GM03348 (cell line): ENCODE measurements around the gene RLN3.
"Not testable (repeated sequence)": the region's sequence is repeated elsewhere in the genome, so short reads cannot be mapped to it uniquely, and the experiment has no call there.

Experiments used
- DNase-seq: peaks from one replicate; pipeline ENCODE4 v3.0.0; 2012; ENCODE audit warnings: low spot score

The RLN3 gene

DNA sequence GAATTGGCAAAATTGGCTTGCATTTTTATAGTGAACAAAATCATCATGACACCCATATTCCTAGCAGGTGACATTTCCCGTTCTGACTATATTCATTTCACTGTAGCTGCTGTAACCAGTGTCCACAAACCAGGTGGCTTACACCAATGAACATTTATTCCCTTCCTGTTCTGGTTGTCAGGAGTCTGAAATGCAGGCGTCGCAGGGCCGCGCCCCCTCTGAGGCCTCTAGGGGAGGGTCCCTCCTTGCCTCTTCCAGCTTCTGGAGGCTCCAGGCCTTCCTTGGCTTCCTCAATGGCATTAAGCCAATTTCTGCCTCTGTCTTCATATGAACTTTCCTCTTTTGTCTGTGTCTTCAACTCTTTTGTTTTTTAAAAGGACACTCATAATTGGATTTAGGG lies 6.5 kb upstream of the RLN3 start:
- no peak for DNase-seq

DNA sequence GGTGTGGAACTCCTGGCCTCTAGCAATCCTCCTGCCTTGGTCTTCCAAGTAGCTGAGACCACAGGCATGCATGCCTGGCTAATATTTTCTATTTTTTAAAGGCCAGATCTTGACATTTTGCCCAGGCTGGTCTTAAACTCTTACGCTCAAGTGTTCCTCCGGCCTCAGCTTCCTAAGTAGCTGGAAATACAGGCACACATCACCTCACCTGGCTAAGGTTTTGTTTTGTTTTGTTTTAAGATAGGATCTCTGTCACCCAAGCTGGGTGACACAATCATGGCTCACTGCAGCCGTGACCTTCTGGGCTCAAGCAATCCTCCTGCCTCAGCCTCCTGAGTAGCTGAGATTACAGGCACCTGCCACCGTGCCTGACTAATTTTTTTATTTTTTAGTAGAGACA lies 5.5 kb upstream of the RLN3 start:
- DNase-seq: no peak

DNA sequence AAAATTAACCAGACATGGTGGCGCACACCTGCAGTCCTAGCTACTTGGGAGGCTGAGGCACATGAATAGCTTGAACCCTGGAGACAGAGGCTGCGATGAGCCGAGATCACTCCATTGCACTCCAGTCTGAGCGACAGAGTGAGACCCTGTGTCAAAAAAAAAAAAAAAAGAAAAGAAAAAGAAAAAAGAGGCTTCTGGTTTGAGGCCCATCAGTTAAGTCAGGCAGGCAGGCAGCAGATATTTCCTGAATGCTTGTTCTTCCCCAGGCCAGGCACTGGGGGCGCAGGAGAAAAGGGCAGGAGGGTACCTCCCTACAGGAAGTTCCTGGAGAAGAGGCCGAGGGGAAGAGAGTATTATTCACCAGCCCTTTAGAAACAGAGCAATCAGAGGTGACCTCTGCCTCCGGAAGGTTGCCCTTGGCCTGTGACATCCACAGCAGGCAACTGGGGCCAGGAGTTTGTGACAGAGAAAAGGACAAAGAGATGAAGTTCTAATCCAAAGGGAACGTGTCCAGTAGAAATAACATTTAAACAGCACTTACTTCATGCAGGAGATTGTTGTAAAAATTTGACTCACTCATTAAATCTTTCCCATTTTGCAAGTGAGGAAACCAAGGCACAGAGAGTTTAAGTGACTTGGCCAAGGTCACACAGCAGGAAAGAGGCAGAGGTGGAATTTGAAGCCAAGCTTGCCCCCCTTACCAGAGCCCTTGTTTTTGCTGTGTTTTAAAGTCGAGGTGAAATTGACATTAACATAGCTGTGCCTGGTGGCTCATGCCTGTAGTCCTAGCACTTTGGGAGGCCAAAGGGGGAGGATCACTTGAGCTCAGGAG lies 4.3 kb upstream of the RLN3 start:
- peak; percentile 50 for DNase-seq

DNA sequence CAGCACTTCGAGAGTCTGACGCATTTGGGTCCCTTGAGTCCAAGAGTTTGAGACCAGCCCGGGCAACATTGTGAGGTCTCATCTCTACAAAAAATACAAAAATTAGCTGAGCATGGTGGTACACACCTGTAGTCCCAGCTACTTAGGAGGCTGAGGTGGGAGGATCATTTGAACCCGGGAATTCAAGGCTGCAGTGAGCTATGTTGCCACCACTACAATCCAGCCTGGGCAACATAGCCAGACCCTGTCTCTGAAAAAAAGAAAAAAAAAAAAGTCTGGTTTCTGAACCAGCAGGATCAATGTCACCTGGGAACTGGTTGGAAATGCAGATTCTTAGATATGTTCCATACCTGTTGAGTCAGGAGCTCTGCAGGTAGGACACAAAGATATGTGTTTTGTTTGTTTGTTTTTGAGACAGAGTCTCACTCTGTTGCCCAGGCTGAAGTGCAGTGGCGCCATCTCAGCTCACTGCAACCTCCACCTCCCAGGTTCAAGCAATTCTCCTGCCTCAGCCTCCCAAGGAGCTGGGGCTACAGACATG lies 1.2 kb upstream of the RLN3 start:
- not testable (repeated sequence) for DNase-seq

DNA sequence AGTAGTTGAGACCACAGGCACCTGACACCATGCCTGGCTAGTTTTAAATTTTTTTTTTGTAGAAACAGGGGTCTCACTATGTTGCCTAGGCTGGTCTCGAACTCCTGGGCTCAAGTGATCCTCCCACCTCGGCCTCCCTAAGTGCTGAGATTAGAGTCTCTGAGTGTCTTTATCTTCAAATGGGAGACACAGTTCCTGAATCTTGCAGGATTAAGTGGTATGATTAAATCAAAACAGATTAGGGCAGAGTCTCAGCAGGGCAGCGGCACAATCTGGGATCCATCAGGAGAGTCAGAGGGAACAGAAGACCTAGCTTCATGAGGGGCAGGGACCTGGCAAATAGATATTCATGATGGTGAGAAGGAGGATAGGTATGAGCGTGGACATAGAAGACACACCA lies 953 bp downstream of the RLN3 start:
- DNase-seq: no peak

DNA sequence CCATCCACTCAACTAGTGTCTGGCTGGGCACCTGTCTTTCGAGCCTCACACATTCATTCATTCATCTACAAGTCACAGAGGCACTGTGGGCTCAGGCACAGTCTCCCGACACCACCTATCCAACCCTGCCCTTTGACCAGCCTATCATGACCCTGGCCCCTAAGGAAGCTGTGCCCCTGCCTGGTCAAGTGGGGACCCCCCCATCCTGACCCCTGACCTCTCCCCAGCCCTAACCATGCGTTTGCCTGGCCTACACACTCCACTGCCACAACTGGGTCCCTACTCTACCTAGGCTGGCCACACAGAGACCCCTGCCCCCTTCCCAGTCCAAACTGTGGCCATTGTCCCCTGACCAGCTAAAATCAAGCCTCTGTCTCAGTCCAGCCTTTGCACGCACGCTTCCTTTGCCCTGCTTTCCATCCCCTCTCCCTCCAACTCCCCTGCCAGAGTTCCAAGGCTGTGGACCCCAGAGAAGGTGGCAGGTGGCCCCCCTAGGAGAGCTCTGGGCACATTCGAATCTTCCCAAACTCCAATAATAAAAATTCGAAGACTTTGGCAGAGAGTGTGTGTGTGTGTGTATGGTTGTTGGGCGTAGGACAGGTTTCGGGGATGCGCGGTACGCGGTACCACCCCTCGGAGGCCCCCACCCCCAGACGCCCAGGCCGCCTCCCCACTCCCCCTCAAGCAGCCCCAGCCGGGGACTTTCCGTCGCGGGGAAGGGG lies 3.2 kb downstream of the RLN3 start:
- no peak for DNase-seq

DNA sequence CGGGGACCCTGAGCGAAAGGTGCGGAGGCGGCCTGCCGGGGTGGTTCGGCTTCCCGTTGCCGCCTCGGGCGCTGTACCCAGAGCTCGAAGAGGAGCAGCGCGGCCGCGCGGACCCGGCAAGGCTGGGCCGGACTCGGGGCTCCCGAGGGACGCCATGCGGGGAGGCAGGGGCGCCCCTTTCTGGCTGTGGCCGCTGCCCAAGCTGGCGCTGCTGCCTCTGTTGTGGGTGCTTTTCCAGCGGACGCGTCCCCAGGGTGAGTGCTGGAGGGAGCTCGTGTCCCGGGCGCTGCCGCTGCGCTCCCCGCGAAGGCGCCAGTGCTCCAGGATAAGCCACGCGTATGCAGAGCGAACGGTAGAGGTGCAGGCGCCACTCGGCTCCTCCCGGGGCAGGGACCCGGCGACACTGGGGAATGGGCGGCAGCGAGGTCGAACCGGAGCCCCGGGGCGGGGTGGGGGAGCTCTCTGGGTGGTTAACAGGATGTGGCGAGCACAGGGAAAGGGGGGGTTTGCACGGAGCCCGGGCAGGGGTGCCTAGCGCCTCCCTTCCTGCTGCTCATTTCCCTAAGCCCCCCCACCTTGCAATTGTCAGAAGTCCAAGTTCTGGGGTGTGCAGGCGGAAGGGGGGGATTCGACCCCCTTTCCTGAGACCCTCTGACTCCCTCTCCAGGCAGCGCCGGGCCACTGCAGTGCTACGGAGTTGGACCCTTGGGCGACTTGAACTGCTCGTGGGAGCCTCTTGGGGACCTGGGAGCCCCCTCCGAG lies 4.0 kb downstream of the RLN3 start, which contains the start of gene IL27RA:
Gene IL27RA (plus strand): TSS at position 44 of the 762 bp plus-strand sequence. CDS start 111 bp downstream, at position 155.
- peak; percentile 58 for DNase-seq

DNA sequence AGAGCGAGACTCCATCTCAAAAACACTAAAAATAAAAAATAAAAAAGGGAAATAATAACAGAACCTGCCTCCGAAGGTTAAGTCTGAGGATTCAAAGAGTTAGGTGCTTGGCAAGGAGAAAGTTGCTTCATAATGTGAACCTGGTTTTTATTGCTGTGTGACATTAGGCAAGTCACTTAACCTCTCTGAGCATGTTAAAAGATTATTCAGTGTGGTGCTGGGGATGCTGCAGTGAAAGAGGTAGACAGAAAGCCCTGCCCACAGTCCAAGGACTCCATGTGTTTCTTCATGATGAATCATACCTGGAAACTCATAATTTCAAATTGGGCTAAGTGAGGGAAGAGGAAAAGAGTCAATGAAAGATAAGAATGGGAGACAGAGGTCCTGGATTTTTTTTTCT lies 6.0 kb downstream of the RLN3 start:
- DNase-seq: no peak

DNA sequence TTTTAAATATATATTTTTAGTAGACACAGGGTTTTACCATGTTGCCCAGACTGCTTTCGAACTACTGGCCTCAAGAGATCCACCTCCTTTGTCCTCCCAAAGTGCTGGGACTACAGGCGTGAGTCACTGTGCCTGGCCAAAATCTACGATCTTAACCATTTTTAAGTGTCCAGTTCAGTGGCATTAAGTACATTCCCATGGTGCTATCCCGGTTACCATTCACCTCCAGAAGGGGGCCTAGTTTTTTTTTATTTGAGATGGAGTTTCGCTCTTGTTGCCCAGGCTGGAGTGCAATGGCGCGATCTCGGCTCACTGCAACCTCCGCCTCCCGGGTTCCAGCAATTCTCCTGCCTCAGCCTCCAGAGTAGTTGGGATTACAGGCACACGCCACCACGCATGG lies 7.2 kb downstream of the RLN3 start:
- DNase-seq: not testable (repeated sequence)

DNA sequence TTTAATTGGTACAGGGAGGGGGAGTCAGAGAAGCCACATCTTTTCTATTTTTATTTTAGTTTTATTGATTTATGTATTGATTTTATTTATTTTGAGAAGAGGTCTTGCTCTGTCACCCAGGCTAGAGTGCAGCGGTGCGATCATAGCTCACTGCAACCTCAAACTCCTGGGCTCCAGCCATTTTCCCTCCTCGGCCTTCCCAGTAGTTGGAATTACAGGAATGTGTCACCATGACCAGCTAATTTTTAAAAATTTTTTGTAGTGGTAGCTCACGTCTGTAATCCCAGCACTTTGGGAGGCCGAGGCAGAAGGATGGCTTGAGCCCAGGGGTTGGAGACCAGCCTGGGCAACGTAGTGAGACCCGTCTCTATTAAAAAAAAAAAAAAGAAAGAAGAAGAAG lies 7.8 kb downstream of the RLN3 start:
- DNase-seq: no peak

DNA sequence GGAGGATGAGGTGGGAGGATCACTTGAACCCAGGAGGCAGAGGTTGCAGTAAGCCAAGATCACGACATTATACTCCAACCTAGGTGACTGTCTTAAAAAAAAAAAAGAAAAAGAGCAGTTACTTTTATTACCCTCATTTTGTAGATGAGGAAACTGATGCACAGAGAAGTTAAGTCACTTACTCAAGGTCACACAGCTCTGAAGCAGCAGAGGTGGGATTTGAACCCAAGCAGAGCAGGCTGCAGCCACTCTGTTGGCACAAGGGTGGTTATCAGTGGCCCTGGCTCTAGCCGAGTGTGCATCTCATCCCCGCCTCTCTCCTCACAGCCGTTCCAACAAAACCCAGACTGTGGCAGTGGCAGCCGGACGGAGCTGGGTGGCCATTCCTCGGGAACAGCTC lies 11.2 kb downstream of the RLN3 start:
- DNase-seq: no peak

DNA sequence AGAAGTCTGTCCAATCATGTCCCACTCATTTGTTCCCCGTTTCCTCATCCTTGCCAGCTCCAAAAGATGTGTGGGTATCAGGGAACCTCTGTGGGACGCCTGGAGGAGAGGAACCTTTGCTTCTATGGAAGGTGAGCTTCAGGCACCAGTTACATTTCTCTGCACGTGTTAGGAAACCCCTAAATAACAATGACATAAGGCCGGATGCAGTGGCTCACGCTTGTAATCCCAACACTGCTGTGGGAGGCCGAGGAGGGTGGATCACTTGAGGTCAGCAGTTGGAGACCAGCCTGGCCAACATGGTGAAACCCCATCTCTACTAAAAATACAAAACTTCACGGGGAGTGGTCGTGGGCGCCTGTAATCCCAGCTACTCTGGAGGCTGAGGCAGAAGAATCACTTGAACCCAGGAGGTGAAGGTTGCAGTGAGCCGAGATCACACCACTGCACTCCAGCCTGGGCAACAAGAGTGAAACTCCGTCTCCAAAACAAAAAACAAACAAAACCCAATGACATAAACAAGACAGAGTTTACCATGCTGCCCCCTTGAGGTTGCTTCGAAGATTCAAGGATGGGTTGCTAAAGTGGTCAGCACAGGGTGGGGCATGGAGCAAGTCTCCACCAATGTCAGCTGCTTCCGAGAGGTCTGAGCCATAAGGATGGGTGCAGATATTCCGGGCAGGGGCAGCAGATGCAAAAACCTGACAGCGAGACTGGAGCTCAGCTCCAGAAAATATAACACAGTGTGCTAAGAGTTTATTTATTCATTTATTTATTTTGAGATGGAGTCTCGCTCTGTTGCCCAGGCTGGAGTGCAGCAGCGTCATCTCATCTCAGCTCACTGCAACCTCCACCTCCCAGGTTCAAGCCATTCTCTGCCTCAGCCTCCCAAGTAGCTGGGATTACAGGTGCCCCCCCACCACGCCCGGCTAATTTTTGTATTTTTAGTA lies 15.0 kb downstream of the RLN3 start:
- peak; percentile 70 for DNase-seq

DNA sequence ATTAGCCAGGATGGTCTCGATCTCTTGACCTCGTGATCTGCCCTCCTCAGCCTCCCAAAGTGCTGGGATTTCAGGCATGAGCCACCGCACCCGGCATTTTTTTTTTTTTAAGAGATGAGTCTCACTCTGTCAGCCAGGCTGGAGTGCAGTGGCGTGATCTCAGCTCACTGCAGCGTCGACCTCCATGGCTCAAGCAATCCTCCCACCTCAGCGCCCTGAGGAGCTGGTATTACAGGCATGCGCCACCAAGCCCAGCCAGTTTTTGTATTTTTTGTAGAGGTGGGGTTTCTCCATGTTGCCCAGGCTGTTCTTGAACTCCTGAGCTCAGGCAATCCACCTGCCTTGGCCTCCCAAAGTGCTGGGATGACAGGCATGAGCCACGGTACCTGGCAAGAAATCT lies 19.9 kb downstream of the RLN3 start:
- DNase-seq: not testable (repeated sequence)

DNA sequence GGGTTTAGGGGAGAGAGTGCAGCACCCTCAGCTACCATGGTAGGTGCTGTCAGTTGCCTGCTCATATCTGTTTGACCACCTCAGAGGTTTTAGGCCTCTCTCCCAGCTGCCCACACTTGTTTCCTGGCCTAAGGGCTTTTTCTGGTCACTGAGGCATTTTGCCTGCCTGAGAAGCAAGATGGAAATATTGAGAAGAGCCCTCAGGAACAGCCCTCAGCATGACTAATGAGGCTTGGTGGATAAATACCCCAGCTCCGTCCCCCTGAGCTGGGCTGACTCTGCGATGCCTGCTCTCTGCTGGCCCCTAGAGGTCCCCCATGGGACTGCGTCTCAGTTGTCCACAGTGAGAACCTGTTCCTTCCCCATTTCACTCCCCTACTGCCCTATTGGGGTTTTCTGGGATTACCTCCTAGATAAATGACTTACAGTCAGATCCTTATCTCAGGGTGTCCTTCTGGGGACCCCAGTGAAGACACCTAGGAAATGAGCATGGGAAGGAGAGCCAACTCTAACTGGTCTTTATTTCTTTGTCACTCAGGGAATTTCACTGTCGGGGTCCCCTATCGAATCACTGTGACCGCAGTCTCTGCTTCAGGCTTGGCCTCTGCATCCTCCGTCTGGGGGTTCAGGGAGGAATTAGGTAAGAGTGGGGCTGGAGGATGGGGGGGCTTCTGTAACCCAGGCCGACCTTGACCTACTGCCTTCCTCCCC lies 20.6 kb downstream of the RLN3 start:
- DNase-seq: peak; percentile 60

DNA sequence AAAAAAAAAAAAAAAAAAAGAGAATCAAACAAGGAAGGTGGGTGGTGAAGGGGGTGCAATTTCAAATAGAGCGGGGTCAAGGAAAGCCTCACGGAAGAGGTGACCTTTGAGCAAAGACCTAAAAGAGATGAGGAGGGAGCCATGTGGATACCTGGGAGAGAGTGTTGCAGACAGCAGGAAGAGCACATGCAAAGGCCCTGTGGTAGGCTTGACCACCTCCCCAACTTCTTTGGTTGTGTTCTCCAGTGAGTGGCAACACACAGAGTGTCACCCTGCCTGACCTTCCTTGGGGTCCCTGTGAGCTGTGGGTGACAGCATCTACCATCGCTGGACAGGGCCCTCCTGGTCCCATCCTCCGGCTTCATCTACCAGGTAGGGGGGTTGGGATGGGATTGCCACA lies 22.6 kb downstream of the RLN3 start:
- DNase-seq: no peak

DNA sequence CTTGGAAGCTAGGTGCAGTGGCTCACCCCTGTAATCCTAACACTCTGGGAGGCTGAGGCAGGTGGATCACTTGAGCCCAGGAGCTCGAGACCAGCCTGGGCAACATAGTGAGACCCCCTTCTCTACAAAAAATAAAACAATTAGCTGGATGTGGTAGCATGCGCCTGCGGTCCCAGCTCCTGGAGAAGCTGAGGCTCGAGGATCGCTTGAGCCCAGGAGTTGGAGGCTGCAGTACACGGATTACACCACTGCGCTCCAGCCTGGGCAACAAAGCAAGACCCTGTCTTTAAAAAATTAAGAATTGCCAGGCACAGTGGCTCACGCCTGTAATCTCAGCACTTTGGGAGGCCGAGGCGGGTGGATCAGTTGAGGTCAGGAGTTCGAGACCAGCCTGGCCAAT lies 23.0 kb downstream of the RLN3 start:
- not testable (repeated sequence) for DNase-seq

DNA sequence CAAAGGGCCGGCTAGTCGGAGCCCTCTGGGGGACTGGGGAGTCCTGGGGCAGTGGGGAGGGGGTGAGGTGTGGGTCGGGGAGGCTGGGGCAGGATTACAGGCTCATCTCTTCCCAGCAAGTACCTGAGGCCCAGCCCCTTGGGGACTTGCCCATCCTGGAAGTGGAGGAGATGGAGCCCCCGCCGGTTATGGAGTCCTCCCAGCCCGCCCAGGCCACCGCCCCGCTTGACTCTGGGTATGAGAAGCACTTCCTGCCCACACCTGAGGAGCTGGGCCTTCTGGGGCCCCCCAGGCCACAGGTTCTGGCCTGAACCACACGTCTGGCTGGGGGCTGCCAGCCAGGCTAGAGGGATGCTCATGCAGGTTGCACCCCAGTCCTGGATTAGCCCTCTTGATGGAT lies 24.0 kb downstream of the RLN3 start:
- DNase-seq: no peak

DNA sequence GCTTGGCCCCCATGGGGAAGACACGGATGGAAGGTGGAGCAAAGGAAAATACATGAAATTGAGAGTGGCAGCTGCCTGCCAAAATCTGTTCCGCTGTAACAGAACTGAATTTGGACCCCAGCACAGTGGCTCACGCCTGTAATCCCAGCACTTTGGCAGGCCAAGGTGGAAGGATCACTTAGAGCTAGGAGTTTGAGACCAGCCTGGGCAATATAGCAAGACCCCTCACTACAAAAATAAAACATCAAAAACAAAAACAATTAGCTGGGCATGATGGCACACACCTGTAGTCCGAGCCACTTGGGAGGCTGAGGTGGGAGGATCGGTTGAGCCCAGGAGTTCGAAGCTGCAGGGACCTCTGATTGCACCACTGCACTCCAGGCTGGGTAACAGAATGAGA lies 24.5 kb downstream of the RLN3 start:
- DNase-seq: no peak

DNA sequence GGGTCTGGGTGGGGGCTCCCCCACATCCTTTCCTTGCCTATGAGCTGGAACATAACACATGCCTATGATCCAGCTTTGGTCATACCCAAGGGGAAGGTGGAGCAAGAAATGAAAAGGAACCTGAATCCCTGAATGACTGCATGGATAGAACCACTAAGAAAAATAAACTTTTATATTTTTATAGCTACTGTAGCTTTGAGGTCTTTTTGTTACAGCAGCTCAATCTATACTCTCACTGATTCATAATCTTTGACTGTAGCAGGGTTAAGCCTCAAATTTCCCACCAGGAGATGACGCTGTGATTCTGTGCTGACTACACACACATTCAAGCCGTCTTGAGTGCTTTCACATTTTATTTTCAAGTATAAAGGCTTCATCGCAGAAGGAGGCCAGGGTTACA lies 25.1 kb downstream of the RLN3 start:
- no peak for DNase-seq

DNA sequence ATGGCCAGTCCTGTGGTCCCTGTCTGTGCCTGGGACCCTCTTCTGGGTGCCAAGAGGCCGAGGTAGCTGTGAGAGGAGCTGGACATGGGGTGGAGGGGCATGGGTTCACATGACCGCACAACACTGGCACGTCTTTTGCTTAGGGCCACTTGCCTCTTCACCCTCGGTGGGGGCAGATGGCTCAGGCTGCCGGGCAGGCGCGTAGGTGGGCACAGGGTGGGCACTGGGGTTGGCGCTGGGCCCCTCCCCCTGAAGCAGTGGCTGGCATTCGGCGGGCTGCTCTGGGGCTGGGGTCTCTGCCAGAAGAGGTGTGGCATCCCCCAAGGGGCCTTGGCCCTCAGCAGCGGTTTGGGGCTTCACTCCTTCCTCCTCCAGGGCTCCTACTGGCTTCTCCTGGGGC lies 25.6 kb downstream of the RLN3 start:
- DNase-seq: no peak

DNA sequence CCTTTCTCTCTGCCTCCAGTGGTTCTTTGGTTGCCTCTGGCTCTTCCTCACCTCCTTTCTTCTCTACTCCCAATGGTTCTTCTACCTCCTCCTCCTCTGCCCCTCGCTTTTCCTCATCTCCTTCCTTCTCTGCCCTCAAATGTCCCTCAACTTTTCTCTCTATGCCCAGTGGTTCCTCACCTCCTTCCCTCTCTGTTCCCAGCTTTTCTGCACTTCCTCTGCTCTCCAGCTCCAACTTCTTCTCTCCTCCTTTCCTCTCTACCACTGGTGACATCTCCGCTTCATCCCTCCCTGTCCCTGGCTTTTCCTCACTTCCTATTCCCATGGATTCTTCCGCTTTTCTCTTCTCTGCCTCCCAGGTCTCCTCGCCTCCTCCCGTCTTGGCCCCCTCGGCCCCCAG lies 26.2 kb downstream of the RLN3 start:
- no peak for DNase-seq
